HFFc6 (cell line): ENCODE measurements around the gene NGB. TPM values are rescaled to one million over a fixed set of nuclear protein-coding genes. Genes with fewer than 3 reads are reported as not detected.

ENCODE experiments used
- DNase-seq: peaks from one replicate; pipeline ENCODE4 v3.0.0-alpha.2; 2018
- H3K27ac Mint-ChIP-seq: 2 replicates; pipeline ENCODE4 v1.8.0; 2020; ENCODE audit warnings: mild to moderate bottlenecking, mixed read lengths
- H3K27me3 Mint-ChIP-seq: 2 replicates; pipeline ENCODE4 v1.8.0; 2021; ENCODE audit warnings: mild to moderate bottlenecking, moderate library complexity, mixed read lengths; ENCODE audit not compliant: insufficient read depth
- H3K36me3 Mint-ChIP-seq: 2 replicates; pipeline ENCODE4 v1.8.0; 2021; ENCODE audit warnings: low read depth, mixed read lengths
- H3K4me1 Mint-ChIP-seq: 2 replicates; pipeline ENCODE4 v1.8.0; 2020; ENCODE audit warnings: low read depth, mixed read lengths
- H3K4me3 Mint-ChIP-seq: 2 replicates; pipeline ENCODE4 v1.8.0; 2020; ENCODE audit warnings: mild to moderate bottlenecking, moderate library complexity, mixed read lengths
- H3K9me3 Mint-ChIP-seq: 2 replicates; pipeline ENCODE4 v1.8.0; 2020; ENCODE audit warnings: mild to moderate bottlenecking, mixed read lengths
- total RNA-seq, 6 experiments: library from RNA; stranded (reverse); fragmentation: NEBNext Ultra II Directional; extraction: Animal tissue kit (Norgen Biotek cat#: 25700); gene quantifications; 2 replicates in 1 of 6; 3 replicates in 5 of 6; pipeline ENCODE4 v1.2.3, GENCODE V29; 2021
- TF ChIP-seq, protein P1 (sequence below): fragments of 200-600 bp; sonication (generic); IDR thresholded peaks from 2 replicates; pipeline ENCODE4 v1.5.0; 2021; ENCODE audit warnings: antibody characterized with exemption, mild to moderate bottlenecking

Gene NGB
- total RNA-seq, 6 experiments from 2014 or later: not detected

- Mint-ChIP-seq H3K36me3 (no peaks in the 10 kb centered on the region), H3K4me3 (no peak overlapping the region), H3K4me1 (peaks cover 53% of the 10 kb centered on the region), H3K9me3 (no peaks in the 10 kb centered on the region), H3K27me3 (peaks cover 2% of the 10 kb centered on the region; the same call in 1 of the 2 replicates), H3K27ac (no peak overlapping the region)
- TF ChIP-seq, protein P1, sequence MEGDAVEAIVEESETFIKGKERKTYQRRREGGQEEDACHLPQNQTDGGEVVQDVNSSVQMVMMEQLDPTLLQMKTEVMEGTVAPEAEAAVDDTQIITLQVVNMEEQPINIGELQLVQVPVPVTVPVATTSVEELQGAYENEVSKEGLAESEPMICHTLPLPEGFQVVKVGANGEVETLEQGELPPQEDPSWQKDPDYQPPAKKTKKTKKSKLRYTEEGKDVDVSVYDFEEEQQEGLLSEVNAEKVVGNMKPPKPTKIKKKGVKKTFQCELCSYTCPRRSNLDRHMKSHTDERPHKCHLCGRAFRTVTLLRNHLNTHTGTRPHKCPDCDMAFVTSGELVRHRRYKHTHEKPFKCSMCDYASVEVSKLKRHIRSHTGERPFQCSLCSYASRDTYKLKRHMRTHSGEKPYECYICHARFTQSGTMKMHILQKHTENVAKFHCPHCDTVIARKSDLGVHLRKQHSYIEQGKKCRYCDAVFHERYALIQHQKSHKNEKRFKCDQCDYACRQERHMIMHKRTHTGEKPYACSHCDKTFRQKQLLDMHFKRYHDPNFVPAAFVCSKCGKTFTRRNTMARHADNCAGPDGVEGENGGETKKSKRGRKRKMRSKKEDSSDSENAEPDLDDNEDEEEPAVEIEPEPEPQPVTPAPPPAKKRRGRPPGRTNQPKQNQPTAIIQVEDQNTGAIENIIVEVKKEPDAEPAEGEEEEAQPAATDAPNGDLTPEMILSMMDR: no peak
- DNase-seq: no peak
Observed at GRCh38 chr14:77316872-77317301, 45.9 kb upstream of the NGB start.

- no peak for DNase-seq
- Mint-ChIP-seq H3K36me3 (peaks cover 5% of the 10 kb centered on the region; the same call in 1 of the 2 replicates), H3K9me3 (no peaks in the 10 kb centered on the region), H3K4me1 (peaks cover 54% of the 10 kb centered on the region), H3K27ac (no peak overlapping the region), H3K4me3 (no peak overlapping the region), H3K27me3 (peaks cover 2% of the 10 kb centered on the region; the same call in 1 of the 2 replicates)
- TF ChIP-seq, protein P1: peak; percentile 6
Observed at GRCh38 chr14:77316195-77316505, 45.1 kb upstream of the NGB start.

GRCh38 chr14:77314539-77315457 is 43.8 kb upstream of the NGB start:
- H3K9me3 Mint-ChIP-seq: no peaks in the 10 kb centered on the region
- no peak for DNase-seq
- peaks cover 52% of the 10 kb centered on the region for H3K4me1 Mint-ChIP-seq
- TF ChIP-seq, protein P1: no peak
- H3K27me3 Mint-ChIP-seq: no peaks in the 10 kb centered on the region
- peak overlapping the region; percentile 63 for H3K4me3 Mint-ChIP-seq
- peaks cover 7% of the 10 kb centered on the region; the same call in 1 of the 2 replicates for H3K36me3 Mint-ChIP-seq
- H3K27ac Mint-ChIP-seq: peak overlapping the region; percentile 77

DNA sequence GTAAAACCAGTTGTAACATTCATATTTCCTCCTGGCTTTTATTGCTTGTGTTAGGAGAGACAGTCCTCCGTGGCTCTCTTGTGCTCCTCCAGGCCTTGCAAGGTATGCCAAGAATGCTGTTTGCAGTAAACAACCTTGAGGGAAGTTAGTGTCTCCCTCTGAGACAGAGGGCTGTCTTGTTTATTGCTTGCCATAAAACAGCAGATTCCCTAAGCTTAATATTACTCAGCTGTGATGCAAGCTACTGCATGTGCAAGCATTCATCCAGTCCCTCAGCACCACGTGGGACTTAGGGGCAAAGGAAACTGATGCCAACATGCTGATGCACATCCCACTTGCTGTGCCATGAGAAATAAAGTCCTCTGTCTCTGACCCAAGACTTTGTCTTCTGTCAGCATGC is 43.0 kb upstream of the NGB start:
- peaks cover 45% of the 10 kb centered on the region for H3K4me1 Mint-ChIP-seq
- peaks cover 7% of the 10 kb centered on the region; the same call in 1 of the 2 replicates for H3K36me3 Mint-ChIP-seq
- H3K27ac Mint-ChIP-seq: peak overlapping the region; percentile 77

GRCh38 chr14:77313371-77313770 is 42.4 kb upstream of the NGB start:
- H3K9me3 Mint-ChIP-seq: no peaks in the 10 kb centered on the region
- H3K36me3 Mint-ChIP-seq: peaks cover 7% of the 10 kb centered on the region; the same call in 1 of the 2 replicates
- TF ChIP-seq, protein P1: no peak
- H3K27ac Mint-ChIP-seq: peak overlapping the region; percentile 77
- H3K27me3 Mint-ChIP-seq: no peaks in the 10 kb centered on the region; the same call in 1 of the 2 replicates
- no peak overlapping the region; the same call in 1 of the 2 replicates for H3K4me3 Mint-ChIP-seq
- no peak for DNase-seq
- H3K4me1 Mint-ChIP-seq: peaks cover 43% of the 10 kb centered on the region

More for the DNA sequence above, 43.0 kb upstream of the NGB start:
- Mint-ChIP-seq H3K4me3 (peak overlapping the region; percentile 63), H3K27me3 (no peaks in the 10 kb centered on the region; the same call in 1 of the 2 replicates), H3K9me3 (no peaks in the 10 kb centered on the region)
- TF ChIP-seq, protein P1: no peak
- DNase-seq: peak; percentile 95
